ENCODE results near the gene PLXNA4.

The PLXNA4 gene

DNA sequence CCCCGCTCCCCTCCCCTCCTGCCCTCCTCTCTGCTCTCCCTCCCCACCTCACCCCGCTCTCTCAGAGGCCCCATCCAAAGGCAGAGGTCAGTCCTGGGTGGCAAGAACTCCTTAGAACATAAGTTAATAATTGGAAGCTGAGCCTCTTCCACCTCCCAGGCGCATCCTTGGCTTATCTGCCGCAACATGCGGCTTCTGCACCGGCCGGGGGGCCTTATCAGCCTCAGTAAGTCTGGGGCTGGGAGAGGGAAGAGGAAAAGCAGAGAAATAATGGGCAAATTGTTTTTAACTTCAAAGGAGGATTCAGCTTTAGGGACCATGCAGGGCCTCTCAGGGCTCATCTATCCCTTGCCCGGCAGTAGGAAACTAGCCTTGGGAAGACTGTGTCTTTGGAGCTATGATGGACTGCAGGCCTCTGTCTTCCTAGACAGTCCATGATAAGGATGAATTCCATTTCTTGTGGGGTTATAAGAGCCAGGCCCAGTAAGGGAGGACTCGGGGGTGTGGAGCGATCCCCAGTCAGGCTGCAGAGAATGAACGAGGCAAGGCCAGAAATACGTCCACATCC lies 411.6 kb downstream of the PLXNA4 start:
- no peaks in the 10 kb centered on the region for H3K9me3 ChIP-seq (ENCODE audit: control insufficient read depth, insufficient read depth, low read depth, low read length)
- no peaks in the 10 kb centered on the region for H3K36me3 ChIP-seq (ENCODE audit: control insufficient read depth in 2 of 2, insufficient read depth in 1 of 2, low read length in 2 of 2)
- CTCF ChIA-PET, result no interaction called here
- H3K4me1 ChIP-seq (ENCODE audit: control insufficient read depth, insufficient read depth, low read length), result no peaks in the 10 kb centered on the region
- H3K27ac ChIP-seq (ENCODE audit: extremely low read depth, low read depth, low read length), result no peak overlapping the region
- H3K4me3 ChIP-seq (ENCODE audit: low read depth, low read length), result no peak overlapping the region
- POLR2A ChIA-PET, result no interaction called here
- no peak for TF ChIP-seq ZEB2 (tag by site-specific recombination; IDR thresholded peaks at IDR 0.05)
- no peak for TF ChIP-seq GLIS2 (tag by site-specific recombination; IDR thresholded peaks at IDR 0.05)
- TF ChIP-seq, protein P1, sequence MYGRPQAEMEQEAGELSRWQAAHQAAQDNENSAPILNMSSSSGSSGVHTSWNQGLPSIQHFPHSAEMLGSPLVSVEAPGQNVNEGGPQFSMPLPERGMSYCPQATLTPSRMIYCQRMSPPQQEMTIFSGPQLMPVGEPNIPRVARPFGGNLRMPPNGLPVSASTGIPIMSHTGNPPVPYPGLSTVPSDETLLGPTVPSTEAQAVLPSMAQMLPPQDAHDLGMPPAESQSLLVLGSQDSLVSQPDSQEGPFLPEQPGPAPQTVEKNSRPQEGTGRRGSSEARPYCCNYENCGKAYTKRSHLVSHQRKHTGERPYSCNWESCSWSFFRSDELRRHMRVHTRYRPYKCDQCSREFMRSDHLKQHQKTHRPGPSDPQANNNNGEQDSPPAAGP (tag by site-specific recombination; IDR thresholded peaks at IDR 0.05), result no peak
- no peak for TF ChIP-seq ZFP37 (tag by site-specific recombination; IDR thresholded peaks at IDR 0.05)
- TF ChIP-seq ATF2 (tag by site-specific recombination; IDR thresholded peaks at IDR 0.05; ENCODE audit: low read depth), result no peak
- TF ChIP-seq, protein P2, sequence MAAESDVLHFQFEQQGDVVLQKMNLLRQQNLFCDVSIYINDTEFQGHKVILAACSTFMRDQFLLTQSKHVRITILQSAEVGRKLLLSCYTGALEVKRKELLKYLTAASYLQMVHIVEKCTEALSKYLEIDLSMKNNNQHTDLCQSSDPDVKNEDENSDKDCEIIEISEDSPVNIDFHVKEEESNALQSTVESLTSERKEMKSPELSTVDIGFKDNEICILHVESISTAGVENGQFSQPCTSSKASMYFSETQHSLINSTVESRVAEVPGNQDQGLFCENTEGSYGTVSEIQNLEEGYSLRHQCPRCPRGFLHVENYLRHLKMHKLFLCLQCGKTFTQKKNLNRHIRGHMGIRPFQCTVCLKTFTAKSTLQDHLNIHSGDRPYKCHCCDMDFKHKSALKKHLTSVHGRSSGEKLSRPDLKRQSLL (tag by site-specific recombination; IDR thresholded peaks at IDR 0.05), result no peak
- TF ChIP-seq ZNF266 (tag by site-specific recombination; IDR thresholded peaks at IDR 0.05; ENCODE audit: low read depth), result no peak
- no peak for TF ChIP-seq ZNF132 (tag by site-specific recombination; IDR thresholded peaks at IDR 0.05; ENCODE audit: borderline replicate concordance)
- no peak for TF ChIP-seq ZNF76 (tag by site-specific recombination; IDR thresholded peaks at IDR 0.05; ENCODE audit: borderline replicate concordance, low read depth)
- no peak for TF ChIP-seq KLF16 (tag by site-specific recombination; IDR thresholded peaks at IDR 0.05)
- no peak for TF ChIP-seq ZNF157 (tag by site-specific recombination; IDR thresholded peaks at IDR 0.05)
- no peak for TF ChIP-seq ZNF214 (tag by site-specific recombination; IDR thresholded peaks at IDR 0.05; ENCODE audit: borderline replicate concordance)

DNA sequence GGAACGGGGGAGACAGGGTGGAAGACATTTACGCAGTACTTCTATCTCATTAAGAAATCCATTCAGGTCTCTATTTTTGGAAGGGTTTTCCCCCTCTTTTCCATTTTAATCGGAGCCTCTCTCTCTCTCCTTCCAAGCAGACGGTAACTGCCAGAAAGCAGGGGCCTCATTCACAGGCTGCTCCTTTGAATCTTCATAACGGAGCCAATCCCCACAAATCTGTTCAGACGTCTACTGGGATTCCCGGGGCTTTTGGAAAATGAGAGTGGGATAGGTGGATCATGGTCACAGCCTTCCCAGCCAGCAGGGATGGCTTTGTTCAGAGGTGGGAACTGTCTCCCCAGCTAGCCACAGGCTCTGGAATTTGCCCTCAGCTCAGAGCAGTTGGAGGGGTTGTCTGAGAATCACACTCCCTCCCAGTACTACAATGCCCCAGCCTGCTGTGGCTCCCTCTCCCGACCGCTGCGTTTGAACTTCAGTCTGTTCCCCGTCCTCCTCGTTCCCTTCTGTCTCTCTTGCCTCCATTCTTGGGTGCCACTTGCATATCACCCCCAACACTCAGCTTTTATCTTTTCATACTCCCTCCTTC lies 413.6 kb downstream of the PLXNA4 start:
- TF ChIP-seq ZNF426 (tag by site-specific recombination; IDR thresholded peaks at IDR 0.05) (no peak), ZNF24 (tag by site-specific recombination; IDR thresholded peaks at IDR 0.05) (no peak), ZNF549 (tag by site-specific recombination; IDR thresholded peaks at IDR 0.05) (no peak), ZBTB8A (tag by site-specific recombination; IDR thresholded peaks at IDR 0.05) (no peak), ZNF510 (tag by site-specific recombination; IDR thresholded peaks at IDR 0.05; ENCODE audit: insufficient replicate concordance) (no peak), ZNF16 (tag by site-specific recombination; IDR thresholded peaks at IDR 0.05; ENCODE audit: low read depth) (no peak), ZNF701 (tag by site-specific recombination; IDR thresholded peaks at IDR 0.05) (no peak), YY2 (tag by site-specific recombination; IDR thresholded peaks at IDR 0.05) (no peak), ZNF610 (tag by site-specific recombination; IDR thresholded peaks at IDR 0.05; ENCODE audit: borderline replicate concordance) (no peak), ZBTB20 (tag by site-specific recombination; IDR thresholded peaks at IDR 0.05) (no peak), ZBTB26 (tag by site-specific recombination; optimal IDR thresholded peaks at IDR 0.05) (no peak), ZNF777 (tag by site-specific recombination; IDR thresholded peaks at IDR 0.05; ENCODE audit: borderline replicate concordance) (no peak), ZNF514 (tag by site-specific recombination; IDR thresholded peaks at IDR 0.05) (no peak), ZNF155 (tag by site-specific recombination; IDR thresholded peaks at IDR 0.05) (no peak), ZFP3 (tag by site-specific recombination; IDR thresholded peaks at IDR 0.05; ENCODE audit: low read depth) (no peak), ELK4 (IDR thresholded peaks at IDR 0.05; ENCODE audit: borderline replicate concordance, low read depth, low read length) (no peak), ZNF747 (tag by site-specific recombination; IDR thresholded peaks at IDR 0.05) (no peak), ZNF561 (tag by site-specific recombination; IDR thresholded peaks at IDR 0.05; ENCODE audit: borderline replicate concordance) (no peak)
- H3K36me3 ChIP-seq (ENCODE audit: control insufficient read depth in 2 of 2, insufficient read depth in 1 of 2, low read length in 2 of 2), result no peaks in the 10 kb centered on the region
- no peak overlapping the region for H3K4me3 ChIP-seq (ENCODE audit: low read depth, low read length)
- no peak overlapping the region for H3K27ac ChIP-seq (ENCODE audit: extremely low read depth, low read depth, low read length)
- H3K4me1 ChIP-seq (ENCODE audit: control insufficient read depth, insufficient read depth, low read length), result no peaks in the 10 kb centered on the region
- CTCF ChIA-PET, result interaction anchor here (0.7 kb wide), 2 partner anchors 17 to 256 kb away, joined by 3 to 4 read pairs; no protein-coding TSS in a partner anchor
- POLR2A ChIA-PET, result no interaction called here
- H3K9me3 ChIP-seq (ENCODE audit: control insufficient read depth, insufficient read depth, low read depth, low read length), result no peaks in the 10 kb centered on the region

All from HEK293 (cell line).